HG03439 (cell line): ENCODE data around the gene CSKMT.
"Not testable (repeated sequence)": the region's sequence is repeated elsewhere in the genome, so short reads cannot be mapped to it uniquely, and the experiment has no call there.

Experiments used
- ATAC-seq: cut with Tn5 transposase; IDR thresholded peaks from one replicate; pipeline ENCODE4 v1.9.1; 2021; ENCODE audit warnings: mild to moderate bottlenecking, moderate library complexity; ENCODE audit not compliant: unreplicated experiment

CSKMT gene

GRCh38 chr11:62654297-62654696 lies 10.8 kb upstream of the CSKMT start:
- no peak for ATAC-seq

DNA sequence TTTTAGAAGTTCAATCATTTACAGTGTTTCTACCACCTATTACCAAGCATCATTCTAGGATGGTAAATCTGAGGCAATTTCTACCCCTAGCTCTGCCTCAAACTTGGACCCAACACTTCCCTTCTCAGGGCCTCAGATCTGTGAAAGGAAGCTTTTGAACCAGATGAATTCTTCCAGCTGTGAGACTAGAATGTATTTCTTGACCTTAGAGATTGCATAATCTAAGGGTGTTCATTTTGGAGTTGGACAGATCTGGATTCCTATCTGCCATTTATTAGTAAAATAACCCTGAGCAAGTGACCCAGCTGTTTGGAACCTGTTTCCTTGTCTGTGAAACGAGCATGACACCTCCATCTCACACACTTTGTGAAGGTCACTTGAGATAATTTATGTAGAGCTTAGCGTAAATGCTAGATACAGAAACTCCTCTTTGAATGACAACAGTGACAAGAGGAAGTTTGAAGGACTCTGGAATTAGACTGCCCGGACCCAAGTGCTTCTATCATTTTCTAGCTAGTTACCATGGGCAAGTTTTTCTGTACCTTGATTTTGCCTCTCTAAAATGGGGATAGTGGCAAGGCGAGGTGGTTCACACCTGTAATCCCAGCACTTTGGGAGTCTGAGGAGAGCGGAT lies 8.2 kb upstream of the CSKMT start:
- ATAC-seq, result no peak

GRCh38 chr11:62664405-62665074 lies 572 bp upstream of the CSKMT start:
- ATAC-seq, result peak; percentile 28

DNA sequence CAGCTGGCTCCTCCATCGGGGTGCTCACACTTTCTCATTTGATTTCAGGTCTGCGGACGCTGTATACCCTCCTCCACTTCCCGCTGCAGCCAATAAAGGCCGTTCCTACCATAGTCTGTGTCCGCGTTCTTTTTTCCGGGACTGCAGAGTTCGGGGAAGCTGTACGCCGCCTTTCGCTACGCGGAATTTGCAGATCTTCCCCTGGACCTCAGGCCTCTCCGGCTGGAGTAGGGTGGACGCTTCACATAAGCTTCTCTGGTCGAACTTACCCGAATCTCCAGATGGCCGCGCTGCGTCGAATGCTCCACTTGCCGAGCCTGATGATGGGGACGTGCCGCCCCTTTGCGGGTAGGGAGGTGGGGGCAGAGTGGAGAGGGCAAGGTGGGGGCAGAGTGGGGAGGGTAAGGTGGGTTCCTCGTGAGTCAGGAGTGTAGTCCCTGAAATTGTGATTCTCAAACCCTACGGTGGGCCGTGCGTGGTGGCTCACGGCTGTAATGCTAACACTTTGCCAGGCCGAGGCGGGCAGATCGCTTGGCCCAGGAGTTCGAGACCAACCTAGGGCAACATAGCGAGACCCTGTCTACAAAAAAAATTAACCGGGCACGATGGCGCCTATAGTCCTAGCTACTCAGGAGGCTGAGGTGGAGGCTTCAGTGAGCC lies 617 bp downstream of the CSKMT start:
- peak; percentile 25 for ATAC-seq

DNA sequence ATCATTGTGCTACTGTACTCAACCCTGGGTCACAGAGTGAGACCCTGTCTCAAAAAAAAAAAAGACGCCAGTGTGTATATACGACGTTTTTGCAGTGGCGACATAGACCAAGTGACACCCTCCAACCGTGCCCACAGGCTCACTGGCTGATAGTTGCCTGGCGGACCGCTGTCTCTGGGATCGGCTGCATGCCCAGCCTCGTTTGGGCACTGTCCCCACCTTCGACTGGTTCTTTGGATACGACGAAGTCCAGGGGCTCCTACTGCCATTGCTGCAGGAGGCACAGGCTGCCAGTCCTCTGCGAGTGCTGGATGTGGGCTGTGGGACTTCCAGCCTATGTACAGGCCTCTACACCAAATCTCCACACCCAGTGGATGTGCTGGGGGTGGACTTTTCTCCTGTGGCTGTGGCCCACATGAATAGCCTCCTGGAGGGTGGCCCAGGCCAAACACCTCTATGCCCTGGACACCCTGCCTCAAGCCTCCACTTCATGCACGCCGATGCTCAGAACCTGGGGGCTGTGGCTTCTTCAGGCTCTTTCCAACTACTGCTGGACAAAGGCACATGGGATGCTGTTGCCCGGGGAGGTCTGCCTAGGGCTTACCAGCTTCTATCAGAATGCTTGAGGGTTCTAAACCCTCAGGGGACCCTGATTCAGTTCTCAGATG lies 1.3 kb downstream of the CSKMT start:
- no peak for ATAC-seq

DNA sequence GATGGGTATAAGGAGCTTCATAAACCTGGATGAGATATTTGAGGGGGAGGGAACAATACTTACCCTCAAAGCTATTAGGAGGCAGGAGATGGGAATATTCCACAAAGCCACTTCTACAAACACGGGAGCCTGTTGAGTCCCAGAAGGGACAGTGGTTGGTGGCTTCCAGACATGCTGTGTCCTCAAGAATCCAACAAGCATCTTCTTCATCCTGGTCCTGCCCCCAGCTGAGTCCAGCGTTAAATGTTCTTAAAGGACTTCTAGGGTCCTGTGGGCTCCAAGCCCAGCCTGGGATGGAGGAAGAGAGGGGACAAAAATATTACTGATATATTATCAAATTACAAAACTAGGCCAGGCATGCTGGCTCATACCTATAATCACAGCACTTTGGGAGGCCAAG lies 2.3 kb downstream of the CSKMT start:
- no peak for ATAC-seq

GRCh38 chr11:62669420-62670161 lies 4.5 kb downstream of the CSKMT start:
- no peak for ATAC-seq

GRCh38 chr11:62671236-62671607 lies 6.1 kb downstream of the CSKMT start:
- peak; percentile 6 for ATAC-seq

GRCh38 chr11:62671608-62672389 lies 6.7 kb downstream of the CSKMT start, which contains the start of the genes LBHD1 and UQCC3:
TSS of gene LBHD1 (minus strand) at chr11:62672267. CDS start at chr11:62670031, 2,236 bp downstream.
TSS of gene UQCC3 (plus strand) at chr11:62671673. CDS start at chr11:62671746, 73 bp downstream.
- peak; percentile 50 for ATAC-seq

GRCh38 chr11:62673196-62673525 lies 8.0 kb downstream of the CSKMT start:
- ATAC-seq, result no peak

GRCh38 chr11:62675415-62675814 lies 10.3 kb downstream of the CSKMT start:
- not testable (repeated sequence) for ATAC-seq

DNA sequence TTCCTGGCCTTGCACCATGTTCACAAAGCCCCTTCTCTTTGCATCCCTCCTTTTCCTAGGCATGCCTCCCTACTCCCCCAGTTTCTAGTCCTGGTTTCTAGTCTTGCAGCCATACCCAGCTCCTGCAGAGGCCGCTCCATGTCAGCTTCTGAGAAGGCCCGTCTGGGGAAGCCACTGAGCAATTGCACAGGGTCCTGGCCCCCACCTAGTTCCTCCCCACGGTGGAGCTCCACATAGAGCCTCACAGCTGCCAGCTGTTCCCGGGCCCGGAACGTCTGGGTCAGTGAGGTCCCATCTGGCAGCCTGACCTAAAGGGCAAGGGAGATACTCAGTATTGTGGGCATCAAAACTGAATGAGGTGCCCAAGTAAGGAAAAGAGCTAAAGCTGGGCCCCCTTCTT lies 11.6 kb downstream of the CSKMT start:
- no peak for ATAC-seq

DNA sequence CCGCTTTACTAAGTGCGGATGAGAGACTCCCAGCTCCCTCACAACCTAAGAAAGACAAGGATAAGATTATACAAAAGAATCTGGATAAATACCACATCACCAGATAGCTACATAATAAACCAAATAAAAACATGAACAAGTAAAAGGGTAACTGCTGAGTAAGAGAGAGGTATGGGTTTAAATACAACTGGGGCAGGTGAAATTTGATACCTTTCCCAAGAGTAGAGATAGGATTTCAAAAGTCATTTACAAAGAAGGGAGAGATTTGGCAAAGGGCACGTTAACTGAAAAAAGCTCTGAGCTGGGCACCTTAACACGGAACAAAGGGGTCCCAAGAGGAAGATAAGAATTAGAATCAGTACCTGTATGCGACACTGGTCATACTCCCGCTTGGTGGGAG lies 12.0 kb downstream of the CSKMT start:
- ATAC-seq, result no peak

GRCh38 chr11:62677714-62678113 lies 12.6 kb downstream of the CSKMT start:
- ATAC-seq, result no peak

- ATAC-seq, result peak; percentile 3
These were observed 13.3 kb downstream of the CSKMT start for GRCh38 chr11:62678433-62678769.

- ATAC-seq, result peak; percentile 60
These were observed 13.9 kb downstream of the CSKMT start, which contains the start of gene UBXN1 for GRCh38 chr11:62678770-62679696. TSS of gene UBXN1 (minus strand) at chr11:62679073. CDS start at chr11:62678923, 150 bp downstream.

DNA sequence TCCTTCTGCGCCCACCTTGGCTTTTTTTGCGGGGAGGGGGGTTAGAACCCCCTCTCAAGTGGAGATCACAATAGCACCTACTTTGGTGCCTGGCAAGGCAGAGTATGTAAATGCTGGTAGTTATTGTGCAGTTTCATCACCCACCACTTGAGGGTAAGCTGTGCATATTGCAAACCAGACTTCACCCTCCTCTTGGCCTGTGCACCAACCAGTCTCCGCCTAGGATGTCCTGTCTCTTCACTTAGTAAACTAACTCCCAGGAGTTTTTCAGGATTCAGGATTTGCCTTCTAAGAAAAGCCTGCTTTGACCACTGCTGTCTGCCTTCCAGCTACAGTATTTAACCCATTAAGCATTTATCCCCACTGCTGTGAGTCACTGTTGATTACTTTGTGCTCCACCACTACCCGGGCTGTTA lies 15.7 kb downstream of the CSKMT start:
- peak; percentile 48 for ATAC-seq

GRCh38 chr11:62682518-62682917 lies 17.4 kb downstream of the CSKMT start:
- no peak for ATAC-seq
